PFSK-1 (cell line): ENCODE data around the gene PNMA8B.

Experiments used
- FOXP2 ChIP-seq: optimal IDR thresholded peaks from 2 replicates; pipeline ENCODE3; 2011; ENCODE audit warnings: borderline replicate concordance, control low read depth, inconsistent platforms; ENCODE audit not compliant: insufficient read depth; ENCODE audit errors: extremely low read length, extremely low read depth
- POLR2AphosphoS5 ChIP-seq: IDR thresholded peaks from 2 replicates; pipeline ENCODE4 v1.6.1; 2012; ENCODE audit warnings: low read depth, mild to moderate bottlenecking, control low read depth, low read length, moderate library complexity
- REST ChIP-seq, 2 experiments: IDR thresholded peaks; 2 replicates each; pipeline versions ENCODE4 v1.6.1 to v1.8.0; 2011 to 2012; ENCODE audit warnings: low read depth in 2 of 2, low read length in 2 of 2, control low read depth in 1 of 2, inconsistent platforms in 1 of 2, mild to moderate bottlenecking in 1 of 2, moderate library complexity in 1 of 2; ENCODE audit not compliant: insufficient read depth in 1 of 2
- SIN3A ChIP-seq: IDR thresholded peaks from 2 replicates; pipeline ENCODE4 v1.6.1; 2012; ENCODE audit warnings: mild to moderate bottlenecking, low read length, moderate library complexity, borderline replicate concordance; ENCODE audit not compliant: insufficient read depth
- TAF1 ChIP-seq: IDR thresholded peaks from 2 replicates; pipeline ENCODE4 v1.6.1; 2012; ENCODE audit warnings: low read length, control low read depth, borderline replicate concordance; ENCODE audit not compliant: insufficient read depth

The PNMA8B gene

GRCh38 chr19:46441866-46442265 lies 53.8 kb downstream of the PNMA8B start:
- TF ChIP-seq REST (IDR thresholded peaks at IDR 0.05; ENCODE audit: insufficient read depth in 1 of 2, low read depth in 2 of 2, low read length in 2 of 2): no peak
- TF ChIP-seq SIN3A: no peak
- TF ChIP-seq POLR2AphosphoS5: no peak
- TF ChIP-seq FOXP2: no peak
- TF ChIP-seq TAF1: no peak
